GM19035 (cell line): Measurements from ENCODE around the gene RNF103.
"Not testable (repeated sequence)": the region's sequence is repeated elsewhere in the genome, so short reads cannot be mapped to it uniquely, and the experiment has no call there.

Source experiments
- ATAC-seq: cut with Tn5 transposase; IDR thresholded peaks from one replicate; pipeline ENCODE4 v1.9.1; 2021; ENCODE audit not compliant: unreplicated experiment

Gene RNF103

DNA sequence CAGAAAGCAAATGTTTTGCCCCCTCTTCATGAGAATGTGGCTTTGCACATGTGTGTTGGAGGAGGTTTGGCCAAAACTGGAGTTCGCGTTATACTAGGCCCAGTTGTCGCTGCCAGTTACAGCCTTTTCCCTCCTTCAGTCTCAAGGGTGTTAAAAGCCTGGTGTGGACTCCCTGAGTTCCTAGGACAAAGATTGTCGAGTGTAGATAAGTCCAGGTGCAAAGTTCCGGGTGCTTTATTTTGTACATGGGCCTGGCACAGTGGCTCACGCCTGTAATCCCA lies 542 bp upstream of the RNF103 start:
- ATAC-seq: no peak

DNA sequence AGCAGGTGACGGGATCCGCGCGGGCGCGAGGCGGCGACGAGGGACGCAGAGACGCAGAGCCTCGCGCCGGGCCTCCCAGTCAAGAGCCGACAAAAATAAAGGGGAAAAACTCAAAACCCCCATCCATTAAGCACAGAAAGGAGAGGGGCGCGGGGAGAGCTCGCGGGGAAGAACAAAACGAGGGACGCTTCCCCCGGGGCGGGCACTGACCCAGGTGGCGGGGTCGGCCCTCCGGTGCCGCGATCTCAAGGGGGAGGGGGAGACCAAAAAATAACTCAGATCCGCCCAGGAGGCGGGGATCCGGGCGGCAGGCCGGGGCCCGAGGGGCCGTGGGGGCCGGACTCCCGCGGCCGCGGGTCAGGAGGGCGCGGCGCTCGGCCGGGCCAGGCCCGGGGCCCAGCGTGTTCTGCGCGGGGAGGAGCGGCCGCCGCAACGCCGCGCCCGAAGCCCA lies 597 bp downstream of the RNF103 start:
- ATAC-seq: peak; percentile 55

DNA sequence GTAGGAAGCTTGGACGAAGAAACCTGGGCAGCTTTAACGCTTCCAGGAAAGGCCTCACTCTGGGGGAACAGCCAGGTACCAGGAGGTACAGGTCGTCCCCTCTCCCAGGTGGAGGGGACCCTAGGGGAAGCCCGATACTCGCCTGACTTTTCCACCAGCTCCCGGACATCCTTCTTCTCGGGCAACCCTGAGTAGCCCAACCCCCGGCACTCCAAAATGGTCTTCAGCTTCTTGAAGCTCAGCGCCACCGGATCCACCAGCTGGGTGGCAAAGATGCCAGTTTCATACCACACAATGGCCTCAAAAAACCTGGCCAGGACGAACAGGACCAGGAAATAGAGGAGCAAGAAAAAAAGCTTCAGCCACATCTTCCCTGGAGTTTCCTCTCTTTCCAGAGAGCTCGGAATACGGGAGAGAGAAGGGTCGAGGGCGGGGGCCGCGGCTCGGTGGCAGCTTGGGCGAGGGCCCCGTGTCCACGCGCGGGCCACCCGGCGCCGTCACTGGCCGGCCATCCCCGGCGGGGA lies 1.1 kb downstream of the RNF103 start:
- ATAC-seq: no peak

DNA sequence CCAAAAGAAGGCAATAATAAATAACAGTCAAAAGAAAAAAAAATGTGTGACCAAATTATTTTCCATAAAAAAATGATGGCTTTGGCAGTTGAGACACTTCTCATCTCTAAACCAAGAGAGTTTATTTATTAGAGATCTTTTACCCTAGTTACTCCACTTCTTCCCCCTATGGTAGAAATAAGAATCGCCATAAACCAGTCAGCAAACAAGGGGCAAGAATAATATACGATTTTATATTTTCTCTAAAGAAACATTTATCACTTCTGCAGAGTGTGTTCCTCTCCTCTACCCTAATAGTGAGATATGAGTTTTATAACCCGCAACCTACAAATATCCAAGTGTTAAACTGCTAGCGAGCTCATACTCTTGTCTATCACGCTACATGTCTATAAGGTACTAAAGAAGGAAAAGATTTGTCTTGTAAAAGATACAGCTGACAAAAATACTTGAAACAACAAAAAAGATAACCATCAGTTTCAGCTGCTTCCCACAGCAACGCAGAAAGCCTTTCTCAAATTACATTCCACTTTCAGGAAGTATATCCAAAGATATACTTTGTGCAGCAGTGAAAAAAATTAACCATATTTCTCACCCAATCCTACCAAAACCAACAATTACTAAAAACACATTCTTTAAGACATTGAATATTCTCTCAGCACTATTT lies 2.3 kb downstream of the RNF103 start:
- no peak for ATAC-seq

DNA sequence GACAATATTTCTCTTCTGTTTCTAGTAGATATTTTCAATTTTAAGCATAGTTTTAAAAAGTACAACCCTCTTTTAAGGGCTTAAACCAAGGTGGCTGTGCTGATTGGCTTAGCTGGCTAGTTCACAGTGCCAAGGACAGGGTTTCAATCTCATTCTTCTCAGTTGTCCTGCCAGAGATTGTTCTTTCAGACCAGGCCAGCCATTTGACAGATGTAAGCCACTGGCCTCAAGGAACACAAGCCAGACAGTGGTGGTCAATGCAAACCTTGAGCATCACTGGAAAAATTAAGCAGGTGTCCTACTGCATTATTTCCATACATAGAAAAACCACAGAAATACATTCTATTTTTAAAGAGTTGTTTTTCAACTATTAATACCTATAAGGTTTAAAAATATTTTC lies 5.9 kb downstream of the RNF103 start:
- peak; percentile 51 for ATAC-seq

DNA sequence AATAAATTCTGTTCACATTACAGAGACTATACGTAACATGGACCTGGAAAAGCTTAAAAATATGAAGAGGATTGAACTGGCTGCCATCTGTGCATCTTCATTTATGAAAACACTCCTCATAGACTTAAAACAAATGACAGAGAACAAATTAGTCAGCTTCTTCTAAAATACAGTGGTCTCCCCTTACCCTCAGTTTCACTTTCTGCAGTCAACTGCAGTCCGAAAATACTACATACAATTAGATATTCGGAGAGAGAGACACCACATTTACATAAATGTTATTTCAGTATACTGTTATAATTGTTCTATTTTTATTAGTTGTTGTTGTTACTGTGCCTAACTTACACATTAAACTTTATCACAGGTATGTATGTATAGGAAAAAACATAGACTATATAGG lies 6.5 kb downstream of the RNF103 start:
- peak; percentile 45 for ATAC-seq

DNA sequence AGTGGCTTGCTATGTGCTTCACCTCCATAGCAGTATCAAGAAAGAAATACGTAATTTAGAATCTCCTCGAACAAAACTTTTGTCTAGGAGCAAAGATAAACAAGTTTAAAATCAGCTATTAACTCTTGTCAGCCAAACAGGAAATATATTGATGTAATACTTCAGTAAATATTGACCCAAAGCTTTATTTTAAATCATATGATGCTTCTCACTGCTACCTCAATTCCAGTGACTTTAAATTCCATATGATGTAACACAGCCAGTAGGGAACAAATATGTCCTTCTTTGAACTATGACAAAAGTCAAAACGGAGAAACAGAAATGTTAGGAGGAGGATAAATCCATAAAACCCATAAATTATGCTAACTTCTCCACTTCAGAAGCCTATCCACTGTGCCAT lies 7.2 kb downstream of the RNF103 start:
- ATAC-seq: no peak

DNA sequence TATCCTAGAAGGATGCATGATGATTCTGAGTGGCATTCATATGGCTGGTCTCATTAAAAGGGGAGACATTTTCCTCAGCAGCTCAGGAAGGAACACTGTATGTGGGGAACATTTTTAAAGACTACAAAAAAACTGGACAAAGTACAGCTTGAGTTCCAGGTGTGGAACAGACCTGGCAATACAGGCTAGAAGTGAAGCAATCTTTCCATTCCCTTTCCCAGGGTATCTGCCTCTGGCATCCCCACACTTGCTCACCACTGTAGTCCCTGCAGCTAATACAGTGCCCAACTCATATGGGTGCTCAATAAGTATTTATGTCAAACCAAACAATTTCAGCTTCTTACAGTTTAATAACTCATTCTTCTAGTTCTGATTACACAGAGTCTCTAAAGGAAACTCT lies 8.1 kb downstream of the RNF103 start:
- no peak for ATAC-seq

DNA sequence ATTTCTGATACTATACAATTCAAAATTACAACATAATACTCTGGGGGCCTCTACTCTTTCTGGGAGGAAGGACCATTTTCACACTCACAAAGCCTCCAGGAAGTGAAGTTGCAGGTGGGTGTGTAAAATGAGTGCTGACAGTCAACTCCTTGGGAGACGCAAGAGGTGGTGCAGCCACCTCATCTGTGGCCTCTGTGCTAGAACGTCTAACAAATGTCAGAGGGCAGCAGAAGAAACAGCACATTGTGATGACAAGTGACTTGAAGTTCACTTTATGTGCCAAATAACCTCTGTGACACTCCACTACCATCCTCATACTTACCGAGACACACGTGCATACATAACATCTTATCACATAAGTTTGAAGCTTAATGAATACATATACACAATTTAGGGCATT lies 10.2 kb downstream of the RNF103 start:
- ATAC-seq: no peak

DNA sequence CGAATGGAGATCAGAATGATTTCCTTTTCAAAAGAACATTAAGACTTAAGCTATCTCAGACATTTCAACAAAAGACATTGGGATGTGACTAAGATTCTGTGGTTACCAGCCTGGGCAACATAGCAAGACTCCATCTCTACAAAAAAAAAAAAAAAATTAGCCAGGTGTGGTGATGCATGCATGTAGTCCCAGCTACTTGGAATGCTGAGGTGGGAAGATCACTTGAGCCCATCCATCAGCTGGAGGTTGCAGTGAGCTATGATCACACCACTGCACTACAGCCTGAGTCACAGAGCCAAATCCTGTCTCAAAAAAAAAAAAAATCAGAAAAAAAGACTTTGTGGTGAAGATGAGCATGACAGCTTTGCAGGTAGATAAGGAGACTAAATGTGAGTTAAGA lies 12.8 kb downstream of the RNF103 start:
- ATAC-seq: no peak

DNA sequence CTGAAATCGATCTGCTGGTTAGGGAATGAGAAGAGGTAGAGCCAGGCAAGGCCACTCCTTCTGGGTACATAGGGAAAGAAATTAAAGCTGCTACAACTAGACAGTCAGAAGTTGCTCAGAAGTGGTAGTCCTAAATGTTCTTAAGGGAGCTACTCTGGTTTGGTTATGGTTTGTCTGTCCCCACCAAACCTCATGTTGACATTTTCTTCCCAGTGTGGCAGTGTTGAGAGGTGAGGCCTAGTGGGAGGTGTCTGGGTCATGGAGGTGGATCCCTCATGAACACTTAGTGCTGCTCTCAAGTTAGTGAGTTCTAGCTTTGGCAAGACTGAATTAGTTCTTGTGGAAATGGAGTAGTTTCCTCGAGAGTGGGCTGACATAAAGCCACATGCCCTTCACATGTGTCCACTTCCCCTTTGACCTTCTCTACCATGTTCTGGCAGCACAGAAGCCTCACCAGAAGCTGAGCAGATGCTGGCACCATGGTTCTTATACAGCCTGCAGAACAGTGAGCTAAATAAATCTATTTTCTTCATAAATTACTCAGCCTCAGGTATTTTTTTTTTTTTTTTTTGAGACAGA lies 14.7 kb downstream of the RNF103 start:
- ATAC-seq: no peak

DNA sequence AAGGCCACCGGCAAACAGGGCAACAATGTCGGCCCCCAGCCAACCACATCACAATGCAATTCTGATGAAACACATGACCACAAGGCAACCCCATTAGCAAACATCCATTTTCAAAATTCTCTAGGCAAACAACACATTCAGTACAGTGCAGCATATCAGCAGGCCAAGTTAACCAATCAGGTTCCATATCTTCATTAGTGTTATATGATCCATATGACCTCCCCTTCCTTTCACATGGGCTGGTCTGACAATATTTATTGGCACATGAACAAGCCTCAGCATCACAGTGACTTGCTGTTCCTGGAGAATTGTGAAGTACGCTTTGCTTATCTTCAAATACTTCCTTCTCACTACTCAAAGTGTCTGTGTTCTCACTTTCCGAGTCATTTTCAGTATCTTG lies 19.8 kb downstream of the RNF103 start:
- no peak for ATAC-seq

DNA sequence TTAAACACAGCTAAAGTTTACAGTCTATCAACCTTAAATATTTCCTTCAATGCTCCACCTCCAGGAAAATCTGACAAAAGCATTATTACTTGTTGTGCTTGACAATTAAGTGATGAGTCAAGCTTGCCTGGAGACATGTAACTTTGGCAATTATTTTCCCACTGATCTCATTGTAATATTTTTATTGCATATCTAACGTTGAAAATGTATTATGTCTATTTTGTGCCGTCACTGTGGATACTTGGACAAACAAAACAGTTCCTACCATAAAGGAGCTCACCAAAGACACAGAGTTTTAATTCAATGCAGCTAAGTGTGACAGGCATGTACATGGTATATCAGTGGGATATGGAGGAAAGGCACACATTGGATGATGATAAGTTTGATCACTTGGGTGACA lies 24.7 kb downstream of the RNF103 start:
- ATAC-seq: no peak

DNA sequence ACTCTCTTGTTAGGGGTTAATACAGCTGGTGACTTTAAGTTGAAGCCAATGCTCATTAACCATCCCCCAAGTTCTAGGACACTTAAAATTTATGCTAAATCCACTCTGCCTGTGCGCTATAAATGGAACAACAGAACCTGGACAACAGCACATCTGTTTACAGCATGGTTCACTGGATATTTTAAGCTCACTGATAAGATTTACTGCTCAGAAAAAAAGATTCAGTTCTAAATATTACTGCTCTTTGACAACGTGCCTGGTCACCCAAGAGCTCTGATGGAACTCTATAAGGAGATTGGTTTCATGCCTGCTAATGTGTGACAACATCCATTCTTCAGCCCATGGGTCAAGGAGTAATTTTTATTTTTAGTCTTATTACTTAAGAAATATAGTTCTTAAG lies 27.5 kb downstream of the RNF103 start:
- no peak for ATAC-seq

DNA sequence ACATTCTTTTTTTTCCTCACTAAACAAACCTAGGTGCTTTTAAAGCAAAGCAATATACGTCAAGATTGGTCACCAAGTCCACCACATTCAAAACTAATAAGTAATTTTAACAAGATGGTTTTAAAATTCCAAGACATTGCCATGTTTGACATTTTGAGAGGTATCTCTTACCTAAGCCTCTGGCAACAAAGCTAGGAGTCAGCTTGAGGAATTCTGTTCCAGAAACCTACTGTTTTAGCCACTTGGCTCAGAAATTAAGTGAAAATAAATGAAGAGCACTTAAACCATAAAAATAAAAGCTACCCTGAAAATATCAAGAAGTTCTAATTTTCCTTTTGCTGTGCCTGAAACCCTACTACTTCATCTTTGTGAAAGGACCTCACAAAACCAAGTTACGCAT lies 30.4 kb downstream of the RNF103 start:
- ATAC-seq: no peak

DNA sequence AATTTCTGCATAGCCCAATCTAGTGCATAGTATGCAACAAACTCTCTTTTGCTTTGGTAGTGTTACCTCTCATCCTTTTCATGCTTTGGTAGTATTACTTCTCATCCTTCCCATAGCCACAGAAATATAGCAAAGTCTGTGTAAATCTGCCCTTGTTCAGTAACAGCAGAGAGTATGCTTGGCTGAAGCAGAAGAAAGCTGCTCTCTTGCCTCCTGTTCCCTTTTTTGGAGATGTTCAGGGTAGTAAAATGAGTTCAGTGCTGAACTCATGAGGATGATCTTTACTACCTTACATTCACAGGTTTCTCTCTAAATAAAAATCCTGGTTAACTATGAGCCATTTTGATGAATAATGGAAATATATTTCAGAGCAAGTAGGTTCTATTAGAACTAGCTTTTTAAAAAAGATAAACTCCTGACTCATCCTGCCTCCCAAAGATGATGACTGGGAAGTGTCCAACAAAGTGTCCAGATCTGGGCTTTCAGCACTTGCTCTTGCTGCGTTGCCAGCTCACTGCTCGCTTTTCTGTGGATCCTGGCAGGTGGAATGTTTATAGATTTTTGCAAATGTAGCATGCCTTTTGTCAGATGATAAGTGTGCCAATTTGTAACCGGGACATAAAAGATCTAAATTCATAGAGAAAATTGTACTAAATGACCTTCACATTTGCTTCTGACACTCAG lies 31.0 kb downstream of the RNF103 start:
- ATAC-seq: no peak

DNA sequence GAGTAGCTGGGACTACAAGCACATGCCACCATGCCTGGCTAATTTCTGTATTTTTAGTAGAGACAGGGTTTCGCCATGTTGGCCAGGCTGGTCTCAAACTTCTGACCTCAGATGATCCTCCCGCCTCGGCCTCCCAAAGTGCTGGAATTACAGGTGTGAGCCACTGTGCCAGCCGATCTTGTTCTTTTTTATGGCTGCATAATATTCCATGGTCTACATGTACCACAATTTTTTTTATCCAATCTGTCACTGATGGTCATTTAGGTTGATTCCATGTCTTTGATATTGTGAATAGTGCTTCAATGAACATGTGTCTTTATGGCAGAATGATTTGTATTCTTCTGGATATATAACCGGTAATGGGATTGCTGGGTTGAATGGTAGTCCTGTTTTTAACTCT lies 34.0 kb downstream of the RNF103 start:
- ATAC-seq: not testable (repeated sequence)

DNA sequence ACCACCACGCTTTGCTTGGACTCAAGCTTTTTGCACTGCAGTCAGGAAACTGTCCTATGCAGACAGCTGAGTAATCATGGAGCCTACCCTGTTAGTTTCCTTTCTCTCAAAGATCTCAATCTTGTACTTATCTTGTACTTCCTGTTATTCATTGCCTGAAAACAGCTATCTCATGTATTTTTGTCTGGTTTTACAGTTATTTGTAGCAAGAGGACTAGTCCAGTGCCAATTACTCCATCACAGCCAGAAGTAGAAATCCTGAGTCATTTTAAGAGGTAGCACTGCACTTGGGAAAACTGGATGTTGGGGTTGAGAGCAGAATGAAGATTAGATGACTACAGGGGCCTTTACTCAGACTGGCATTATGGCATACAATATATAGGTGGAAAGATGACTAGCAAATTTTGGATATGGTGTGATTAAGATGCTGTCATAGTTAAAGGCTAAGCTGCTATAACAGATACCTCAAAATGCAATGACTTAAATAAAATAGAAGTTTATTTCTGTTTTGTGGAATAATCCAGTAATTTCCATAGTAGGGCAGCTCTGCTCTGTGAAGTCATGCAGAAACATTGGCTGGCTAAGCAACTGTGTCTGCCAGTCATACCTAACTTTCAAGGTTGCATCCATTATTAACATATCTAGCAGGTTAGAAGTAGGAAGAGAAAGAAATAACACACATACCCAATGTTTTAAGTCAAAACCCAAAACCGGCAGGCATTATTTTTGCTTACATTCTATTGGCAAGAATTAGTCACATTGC lies 39.3 kb downstream of the RNF103 start:
- no peak for ATAC-seq

DNA sequence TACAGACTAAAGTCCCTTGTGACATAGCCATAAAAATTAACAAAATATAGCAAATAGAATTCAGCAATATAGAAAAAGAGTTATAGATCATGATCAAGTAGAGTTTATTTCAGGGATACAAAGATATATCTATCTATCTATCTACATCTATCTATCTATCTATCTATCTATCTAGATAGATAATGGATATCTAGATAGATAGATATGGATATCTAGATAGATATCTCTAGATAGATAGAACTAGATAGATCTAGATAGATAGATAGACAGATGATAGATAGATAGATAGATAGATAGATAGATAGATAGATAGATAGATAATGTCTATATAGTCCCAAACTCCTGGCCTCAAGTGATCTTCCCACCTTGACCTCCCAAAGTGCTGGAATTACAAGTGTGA lies 43.1 kb downstream of the RNF103 start:
- no peak for ATAC-seq

DNA sequence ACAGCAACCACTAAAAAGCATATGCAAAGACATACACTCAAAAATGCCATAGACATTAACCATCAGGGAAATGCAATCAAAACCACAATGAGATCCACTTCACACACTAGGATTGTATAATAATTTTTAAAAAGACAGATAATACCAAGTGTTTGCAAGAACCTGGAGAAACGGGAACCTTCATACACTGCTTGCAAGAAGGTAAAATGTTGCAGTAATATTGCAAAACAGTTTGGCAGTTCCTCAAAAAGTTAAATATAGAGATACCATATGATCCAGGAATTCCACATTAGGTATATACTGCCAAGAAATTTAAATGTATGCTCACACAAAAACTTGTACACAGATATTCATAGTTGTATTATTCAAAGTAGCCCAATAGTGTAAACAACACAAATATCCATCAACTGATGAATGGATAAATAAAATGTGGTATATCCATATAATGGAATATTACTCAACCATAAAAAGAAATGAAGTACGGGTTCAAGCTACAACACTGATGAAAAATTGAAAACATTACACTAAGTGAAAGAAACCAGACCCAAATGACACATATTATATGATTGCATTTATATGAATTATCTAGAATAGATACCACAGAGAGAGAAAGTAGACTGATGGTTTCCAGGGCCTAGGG lies 45.7 kb downstream of the RNF103 start:
- ATAC-seq: no peak

DNA sequence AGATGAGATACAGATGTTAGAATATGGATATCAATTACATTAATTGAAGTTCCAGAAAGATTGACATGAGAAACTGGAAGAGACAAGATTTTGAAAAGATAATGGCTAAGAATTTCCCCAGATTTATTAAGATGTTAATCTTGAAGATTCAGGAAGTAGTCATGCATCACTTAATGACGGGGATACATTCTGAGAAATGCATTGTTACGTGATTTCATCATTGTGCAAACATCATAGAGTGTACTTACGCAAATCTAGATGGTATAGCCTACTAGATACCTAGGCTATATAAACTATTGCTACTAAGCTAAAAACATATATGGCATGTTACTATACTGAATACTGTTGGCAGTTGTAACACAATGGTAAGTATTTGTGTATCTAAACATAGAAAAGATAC lies 53.6 kb downstream of the RNF103 start:
- ATAC-seq: no peak
